Stimulated activated CD4-positive, alpha-beta T cell treated with anti-CD3 and anti-CD28 coated beads, Interleukin-4, amount 100 ng/mL, for 1 hour (primary cell): ENCODE measurements around the gene PRF1.

ENCODE experiments used
- DNase-seq: peaks from one replicate; pipeline ENCODE4 v3.0.0-alpha.2; 2020

Gene PRF1

GRCh38 chr10:70557086-70557845, 45.3 kb downstream of the PRF1 start:
- no peak for DNase-seq

DNA sequence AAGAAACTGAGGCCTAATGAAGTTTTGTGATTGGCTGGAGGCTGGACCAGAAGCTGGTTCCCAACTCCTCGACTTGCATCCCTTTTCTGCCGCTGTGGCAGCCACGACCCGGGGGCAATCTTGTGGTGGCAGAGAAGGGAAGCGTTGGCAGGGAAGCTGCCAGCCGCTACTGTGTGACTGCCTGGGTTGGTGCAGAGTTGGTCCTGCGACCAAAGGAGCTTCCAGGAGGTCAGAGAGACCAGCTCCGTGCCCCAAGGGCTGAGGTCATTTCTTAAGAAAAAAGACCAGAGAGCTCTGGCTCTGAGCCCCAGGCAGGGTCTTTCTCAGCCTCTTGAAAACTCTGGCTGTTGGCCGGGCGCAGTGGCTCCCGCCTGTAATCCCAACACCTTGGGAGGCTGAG, 47.2 kb downstream of the PRF1 start:
- no peak for DNase-seq

GRCh38 chr10:70552586-70552985, 50.0 kb downstream of the PRF1 start:
- no peak for DNase-seq

GRCh38 chr10:70551971-70552422, 50.5 kb downstream of the PRF1 start:
- no peak for DNase-seq

DNA sequence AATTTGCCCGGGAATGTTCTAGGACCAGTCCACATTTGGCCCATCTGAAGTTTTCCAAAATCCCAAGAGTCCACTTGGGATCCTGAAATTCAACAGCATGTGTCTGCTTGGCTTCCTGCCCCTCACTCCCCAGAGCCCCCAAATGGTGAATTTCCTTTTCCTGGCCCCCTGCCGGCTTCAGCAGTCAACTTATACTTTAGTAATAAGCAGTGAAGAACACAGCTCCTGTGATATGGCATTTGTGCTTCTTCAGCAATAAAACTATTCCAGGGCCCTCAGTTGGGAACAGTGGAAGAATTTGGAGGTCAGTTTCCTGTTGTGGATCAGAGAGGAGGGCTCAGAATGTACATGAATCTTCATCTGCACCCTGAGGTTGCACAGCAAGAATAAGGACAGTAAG, 51.1 kb downstream of the PRF1 start:
- no peak for DNase-seq

DNA sequence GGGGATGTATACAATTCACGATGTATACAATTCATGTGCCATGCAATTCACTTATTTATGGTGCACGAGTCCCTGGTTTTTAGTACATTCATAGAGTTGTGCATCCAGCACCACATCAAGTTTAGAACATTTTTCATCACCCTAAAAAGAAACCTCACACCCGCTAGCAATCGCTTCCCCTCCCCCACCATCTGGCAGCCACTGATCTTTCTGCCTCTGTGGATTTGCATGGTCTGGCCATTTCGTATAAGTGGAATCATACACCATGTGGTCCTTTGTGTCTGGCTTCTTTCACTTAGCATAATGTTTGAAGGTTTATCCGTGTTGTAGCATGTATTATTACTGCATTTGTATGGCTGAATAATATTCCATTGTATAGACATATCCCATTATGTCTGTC, 52.1 kb downstream of the PRF1 start:
- no peak for DNase-seq

- peak; percentile 69 for DNase-seq
These were observed 52.5 kb downstream of the PRF1 start for GRCh38 chr10:70549962-70550458.

DNA sequence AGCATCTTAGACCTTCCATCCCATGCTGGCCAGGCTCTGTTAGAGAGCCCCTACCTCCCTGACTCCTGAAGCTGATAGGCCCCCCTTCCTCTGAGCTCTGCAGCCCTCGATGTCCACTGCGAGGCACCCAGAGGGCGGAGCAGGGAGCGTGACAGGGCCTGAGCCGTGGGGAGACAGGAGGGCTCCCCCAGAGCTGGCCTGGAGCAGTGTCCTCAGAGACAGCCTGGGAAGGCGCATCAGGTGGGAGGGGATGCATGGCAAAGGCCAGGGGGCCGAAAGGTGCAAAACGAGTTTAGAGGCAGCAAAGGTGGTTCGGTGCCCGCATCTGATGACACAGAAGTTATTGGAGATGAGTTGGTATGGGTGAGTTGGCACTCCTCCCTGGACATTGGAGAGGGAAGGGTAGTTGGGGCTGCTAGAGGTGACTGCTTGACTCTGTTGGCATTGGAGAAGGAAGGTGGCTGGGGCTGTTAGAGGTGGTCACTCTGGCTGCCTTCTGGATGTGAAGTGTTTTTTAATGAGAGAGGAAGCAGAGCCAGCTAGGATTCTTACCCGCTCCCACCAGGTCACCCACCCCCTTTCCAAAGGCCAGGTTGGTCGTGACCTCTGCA, 53.1 kb downstream of the PRF1 start:
- no peak for DNase-seq
